IMR-90 (cell line): ENCODE results near the gene PAF1. TPM values are rescaled to one million over a fixed set of nuclear protein-coding genes. Genes with fewer than 3 reads are reported as not detected.

Experiments used
- ATAC-seq: fragments of 200-7000 bp; cut with Tn5 transposase; 2 replicates; pipeline ENCODE4 v1.9.1; 2020; ENCODE audit warnings: low read depth, mild to moderate bottlenecking, moderate library complexity
- BruUV-seq: library from RNA; stranded (reverse); fragments of 400-500 nt; replicated peaks from 2 replicates; lab custom pipeline; 2021; lab: Mats Ljungman, UMichigan
- CTCF ChIA-PET: fragments of 300-600 bp; formaldehyde crosslinking; extraction: SDS; loops from one replicate; lab custom pipeline; 2021; ENCODE audit warnings: antibody characterized with exemption; lab: Yijun Ruan, JAX
- POLR2A ChIA-PET: fragments of 300-600 bp; sonication (Branson Sonifier 250); formaldehyde crosslinking; loops from one replicate; lab custom pipeline; 2022; ENCODE audit warnings: antibody characterized with exemption; ENCODE audit not compliant: unreplicated experiment; lab: Charles Lee
- DNase-seq: peaks from one replicate; pipeline ENCODE4 v3.0.0; 2013
- H2AFZ ChIP-seq: replicated peaks from 2 replicates; pipeline ENCODE3; 2013; ENCODE audit warnings: low read length, mild to moderate bottlenecking; ENCODE audit not compliant: poor library complexity
- H2AK5ac ChIP-seq: 2 replicates; pipeline ENCODE4 v1.6.1; 2013; ENCODE audit warnings: low read depth, low read length, inconsistent platforms
- H2AK9ac ChIP-seq: replicated peaks from 2 replicates; pipeline ENCODE3; 2013; ENCODE audit warnings: mild to moderate bottlenecking, low read depth, low read length, moderate library complexity; ENCODE audit not compliant: poor library complexity
- H2BK120ac ChIP-seq: 2 replicates; pipeline ENCODE4 v1.6.1; 2013; ENCODE audit warnings: low read depth, low read length, inconsistent platforms
- H2BK15ac ChIP-seq: 3 replicates; pipeline ENCODE4 v1.6.1; 2013; ENCODE audit warnings: low read depth, low read length, inconsistent platforms
- H2BK20ac ChIP-seq: 2 replicates; pipeline ENCODE4 v1.6.1; 2013; ENCODE audit warnings: low read depth, mild to moderate bottlenecking, inconsistent platforms, low read length, moderate library complexity
- H2BK5ac ChIP-seq: 2 replicates; pipeline ENCODE4 v1.6.1; 2013; ENCODE audit warnings: mild to moderate bottlenecking, low read depth, low read length, inconsistent platforms; ENCODE audit not compliant: poor library complexity, severe bottlenecking
- H3K14ac ChIP-seq: replicated peaks from 2 replicates; pipeline ENCODE4 v1.6.1; 2013; ENCODE audit warnings: low read depth, low read length, inconsistent platforms
- H3K18ac ChIP-seq: 2 replicates; pipeline ENCODE4 v1.6.1; 2013; ENCODE audit warnings: low read depth, low read length, control low read depth
- H3K23ac ChIP-seq: 2 replicates; pipeline ENCODE4 v1.6.1; 2013; ENCODE audit warnings: low read depth, low read length, inconsistent platforms
- H3K27ac ChIP-seq: 2 replicates; pipeline ENCODE4 v1.5.1; 2013; ENCODE audit warnings: mild to moderate bottlenecking, control low read depth, low read length; ENCODE audit not compliant: insufficient read depth
- H3K27me3 ChIP-seq: 2 replicates; pipeline ENCODE4 v1.6.1; 2013; ENCODE audit warnings: low read length; ENCODE audit not compliant: control insufficient read depth, insufficient read depth
- H3K36me3 ChIP-seq: 2 replicates; pipeline ENCODE4 v1.6.1; 2013; ENCODE audit warnings: low read length, mixed read lengths; ENCODE audit not compliant: control insufficient read depth, insufficient read depth
- H3K4ac ChIP-seq: 2 replicates; pipeline ENCODE4 v1.6.1; 2013; ENCODE audit warnings: low read depth, low read length, inconsistent platforms
- H3K4me1 ChIP-seq: 2 replicates; pipeline ENCODE4 v1.6.1; 2013; ENCODE audit warnings: low read length, mixed read lengths; ENCODE audit not compliant: control insufficient read depth, insufficient read depth
- H3K4me2 ChIP-seq: 2 replicates; pipeline ENCODE4 v1.6.1; 2013; ENCODE audit warnings: low read depth, mild to moderate bottlenecking, control low read depth, low read length, moderate library complexity
- H3K4me3 ChIP-seq: 2 replicates; pipeline ENCODE4 v1.5.1; 2013; ENCODE audit warnings: low read depth, mild to moderate bottlenecking, control low read depth, low read length, moderate library complexity; ENCODE audit not compliant: insufficient read depth
- H3K56ac ChIP-seq: 2 replicates; pipeline ENCODE4 v1.6.1; 2013; ENCODE audit warnings: low read length, inconsistent platforms; ENCODE audit not compliant: insufficient read depth; ENCODE audit errors: extremely low read depth
- H3K79me1 ChIP-seq, 2 experiments: 2 replicates each; pipeline ENCODE4 v1.6.1; 2013; ENCODE audit warnings: low read length in 2 of 2, inconsistent platforms in 1 of 2, low read depth in 1 of 2
- H3K9ac ChIP-seq: 2 replicates; pipeline ENCODE4 v1.6.1; 2013; ENCODE audit warnings: low read depth, low read length, control low read depth
- H3K9me1 ChIP-seq: 2 replicates; pipeline ENCODE4 v1.6.1; 2013; ENCODE audit warnings: low read length, inconsistent platforms; ENCODE audit not compliant: insufficient read depth
- H3K9me3 ChIP-seq: 2 replicates; pipeline ENCODE4 v1.6.1; 2013; ENCODE audit warnings: low read length; ENCODE audit not compliant: control insufficient read depth, insufficient read depth
- H4K20me1 ChIP-seq: 2 replicates; pipeline ENCODE4 v1.6.1; 2013; ENCODE audit warnings: low read length, inconsistent platforms; ENCODE audit not compliant: insufficient read depth
- H4K5ac ChIP-seq: 2 replicates; pipeline ENCODE4 v1.6.1; 2013; ENCODE audit warnings: mild to moderate bottlenecking, low read depth, low read length, control low read depth
- H4K8ac ChIP-seq, 2 experiments: 2 replicates each; pipeline ENCODE4 v1.6.1; 2013; ENCODE audit warnings: low read depth in 2 of 2, low read length in 2 of 2, control low read depth in 1 of 2, inconsistent platforms in 1 of 2
- H4K91ac ChIP-seq: 2 replicates; pipeline ENCODE4 v1.6.1; 2013; ENCODE audit warnings: low read depth, low read length, inconsistent platforms; ENCODE audit not compliant: insufficient read depth
- BHLHE40 ChIP-seq: fragments of 150-350 bp; IDR thresholded peaks from 2 replicates; pipeline ENCODE4 v1.6.1; 2016; ENCODE audit warnings: mild to moderate bottlenecking, low read depth, low read length
- FOS ChIP-seq: fragments of 150-350 bp; IDR thresholded peaks from 2 replicates; pipeline ENCODE4 v1.6.1; 2016; ENCODE audit warnings: low read depth, low read length
- MAFK ChIP-seq: IDR thresholded peaks from 2 replicates; pipeline ENCODE4 v1.6.1; 2012; ENCODE audit warnings: low read depth, low read length, improper control_type of control experiment
- MAZ ChIP-seq: IDR thresholded peaks from 2 replicates; pipeline ENCODE4 v1.6.1; 2012; ENCODE audit warnings: low read depth, mild to moderate bottlenecking, low read length, improper control_type of control experiment, moderate library complexity, borderline replicate concordance
- POLR2A ChIP-seq: IDR thresholded peaks from 2 replicates; pipeline ENCODE4 v1.6.1; 2012; ENCODE audit warnings: mild to moderate bottlenecking, low read depth, low read length
- SMC3 ChIP-seq: fragments of 150-350 bp; IDR thresholded peaks from 2 replicates; pipeline ENCODE4 v1.6.1; 2016; ENCODE audit warnings: low read depth, mild to moderate bottlenecking, antibody characterized with exemption, low read length, moderate library complexity
- WGBS, 2 experiments: methylation state at CpG; one replicate each; pipeline versions ENCODE4 v1.1.5 to v1.1.7; 2013; ENCODE audit warnings: missing lambda C conversion rate in 2 of 2; ENCODE audit not compliant: insufficient read length in 1 of 2; ENCODE audit errors: extremely low coverage in 2 of 2; 5-methylcytosine and 5-hydroxymethylcytosine counted together
- dilution Hi-C: fragments of 300-500 bp; cut with HindIII; formaldehyde crosslinking; loops from one replicate; pipeline ENCODE4 v1.14.3; 2018; ENCODE audit warnings: low sequenced_read_pairs; ENCODE audit not compliant: unreplicated experiment
- in situ Hi-C: fragments of 300-500 bp; cut with MboI; formaldehyde crosslinking; loops from 3 replicates; pipeline ENCODE4 v1.14.3; 2019; ENCODE audit warnings: low sequenced_read_pairs, inconsistent platforms, mixed read lengths
- intact Hi-C: fragments of 100-400 bp; cut with micrococcal nuclease; formaldehyde crosslinking; loops from 2 replicates; pipeline ENCODE4 v1.10.0; 2022
- polyA plus RNA-seq, 3 experiments: library from polyadenylated mRNA; depleted of rRNA; stranded (reverse); fragments of >200 nt; gene quantifications; 2 replicates each; pipeline ENCODE4 v1.2.3, GENCODE V29; 2012; ENCODE audit warnings: low replicate concordance in 1 of 3
- total RNA-seq: library from RNA; depleted of rRNA; stranded (reverse); fragments of >200 nt; gene quantifications from 2 replicates; pipeline ENCODE4 v1.2.3, GENCODE V29; 2012
- TF ChIP-seq, protein P1 (sequence below): fragments of 150-350 bp; IDR thresholded peaks from 2 replicates; pipeline ENCODE4 v1.6.1; 2016; ENCODE audit warnings: low read depth, mild to moderate bottlenecking, low read length, moderate library complexity, borderline replicate concordance

The PAF1 gene
- total and polyA plus RNA-seq, 2 of the 4 experiments (the other 2 are of a cell fraction) = 45.7 to 54.3 TPM

DNA sequence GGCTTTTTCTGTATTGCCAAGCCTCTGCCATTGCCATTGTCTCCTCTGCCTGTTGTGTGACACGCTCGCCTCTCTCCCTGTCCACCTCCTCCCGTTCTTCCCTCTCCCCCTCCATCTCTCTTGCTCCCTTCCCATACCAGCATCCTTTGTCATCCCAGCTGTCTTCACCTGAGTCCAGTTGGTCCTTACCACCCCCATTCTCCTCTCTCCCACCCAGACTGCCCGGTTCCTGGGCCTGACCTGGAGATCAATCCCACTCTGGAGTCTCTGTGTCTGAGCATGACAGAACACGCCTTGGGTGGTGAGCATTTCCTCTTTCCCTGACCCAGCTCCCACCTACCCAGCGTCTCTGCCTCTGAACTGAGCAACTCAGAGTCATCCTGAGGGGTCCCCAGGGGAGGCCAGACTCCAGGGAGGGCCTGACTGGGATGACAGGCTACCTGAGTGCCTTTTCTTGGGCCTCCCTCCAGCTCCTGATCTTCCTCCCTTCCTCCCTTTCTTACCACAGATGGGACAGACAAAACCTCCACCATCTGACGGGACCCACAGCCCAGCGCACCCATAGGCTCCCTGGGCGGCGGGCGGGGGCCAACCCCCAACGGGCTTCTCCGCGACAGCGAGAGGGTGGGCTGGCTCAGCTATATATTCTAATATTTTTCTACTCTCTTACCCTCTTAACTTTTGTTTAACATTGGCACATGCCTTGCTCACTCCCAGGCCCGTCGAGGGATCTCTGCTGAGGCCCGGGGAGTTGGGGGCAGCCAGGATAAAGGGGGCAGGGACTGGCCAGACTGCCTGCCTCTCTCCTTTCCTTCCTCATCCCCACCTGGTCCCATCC lies 7.7 kb downstream of the PAF1 start:
- intact Hi-C loops = no loop called here
- H2BK15ac ChIP-seq = no peak overlapping the region
- no peak overlapping the region for H2BK20ac ChIP-seq
- no peak overlapping the region for H3K56ac ChIP-seq
- in situ Hi-C loops = no loop called here
- POLR2A ChIA-PET = no interaction called here
- H3K27me3 ChIP-seq = no peaks in the 10 kb centered on the region
- H3K9me3 ChIP-seq = no peaks in the 10 kb centered on the region
- TF ChIP-seq FOS (no peak), SMC3 (no peak), POLR2A (no peak), BHLHE40 (no peak), MAFK (no peak), MAZ (no peak)
- TF ChIP-seq, protein P1, sequence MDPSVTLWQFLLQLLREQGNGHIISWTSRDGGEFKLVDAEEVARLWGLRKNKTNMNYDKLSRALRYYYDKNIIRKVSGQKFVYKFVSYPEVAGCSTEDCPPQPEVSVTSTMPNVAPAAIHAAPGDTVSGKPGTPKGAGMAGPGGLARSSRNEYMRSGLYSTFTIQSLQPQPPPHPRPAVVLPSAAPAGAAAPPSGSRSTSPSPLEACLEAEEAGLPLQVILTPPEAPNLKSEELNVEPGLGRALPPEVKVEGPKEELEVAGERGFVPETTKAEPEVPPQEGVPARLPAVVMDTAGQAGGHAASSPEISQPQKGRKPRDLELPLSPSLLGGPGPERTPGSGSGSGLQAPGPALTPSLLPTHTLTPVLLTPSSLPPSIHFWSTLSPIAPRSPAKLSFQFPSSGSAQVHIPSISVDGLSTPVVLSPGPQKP = no peak
- H3K9ac ChIP-seq = no peak overlapping the region
- H2BK120ac ChIP-seq = no peak overlapping the region
- no peak overlapping the region for H2AFZ ChIP-seq
- no peak overlapping the region for H4K91ac ChIP-seq
- no peak overlapping the region for H3K4me3 ChIP-seq
- CTCF ChIA-PET = no interaction called here
- H3K14ac ChIP-seq = no peak overlapping the region
- H2BK5ac ChIP-seq = no peak overlapping the region
- peaks cover 2 to 23% of the 10 kb centered on the region in 2 experiments for H3K79me1 ChIP-seq
- no peak overlapping the region for H3K27ac ChIP-seq
- no peak for DNase-seq
- no peak overlapping the region for H4K8ac ChIP-seq
- H2AK9ac ChIP-seq = no peak overlapping the region
- peaks cover 4% of the 10 kb centered on the region for H4K20me1 ChIP-seq
- H4K5ac ChIP-seq = no peak overlapping the region
- no peak overlapping the region for H3K23ac ChIP-seq
- 0 out of 2 replicates have a peak, but pooled peaks cover 2% of the 10 kb centered on the region for H3K4me1 ChIP-seq
- no peak overlapping the region for H3K4me2 ChIP-seq
- no peak for ATAC-seq
- no peak overlapping the region for H2AK5ac ChIP-seq
- peaks cover 4% of the 10 kb centered on the region; the same call in 1 of the 2 replicates for H3K9me1 ChIP-seq
- peaks cover 77% of the 10 kb centered on the region for H3K36me3 ChIP-seq
- dilution Hi-C loops = no loop called here
- 89% methylated on average over 5 of the region's 18 CpGs; no CpG with 5 or more reads in 1 of the 2 experiments for WGBS, 2 experiments
- H3K4ac ChIP-seq = no peak overlapping the region
- no peak overlapping the region for H3K18ac ChIP-seq
- BruUV-seq = no TSS peak
